Brain pericyte (primary cell): ENCODE data around the gene PARP1.

Experiments
- DNase-seq: peaks from one replicate; pipeline ENCODE4 v3.0.0-alpha.2; 2012; ENCODE audit warnings: low read depth, low spot score

PARP1 gene

GRCh38 chr1:226376300-226376699 lies 31.6 kb downstream of the PARP1 start:
- DNase-seq, result no peak

GRCh38 chr1:226373376-226373775 lies 34.5 kb downstream of the PARP1 start:
- no peak for DNase-seq

- no peak for DNase-seq
These were observed 35.0 kb downstream of the PARP1 start for GRCh38 chr1:226372885-226373284.

GRCh38 chr1:226371866-226372490 lies 35.9 kb downstream of the PARP1 start:
- no peak for DNase-seq

GRCh38 chr1:226371027-226371694 lies 36.7 kb downstream of the PARP1 start:
- no peak for DNase-seq

- no peak for DNase-seq
These were observed 37.6 kb downstream of the PARP1 start for GRCh38 chr1:226370144-226370923.

- no peak for DNase-seq
These were observed 38.8 kb downstream of the PARP1 start for GRCh38 chr1:226369110-226369509.

GRCh38 chr1:226366290-226366689 lies 41.6 kb downstream of the PARP1 start:
- no peak for DNase-seq

GRCh38 chr1:226365831-226366231 lies 42.1 kb downstream of the PARP1 start:
- DNase-seq, result peak; percentile 47

- DNase-seq, result no peak
These were observed 42.9 kb downstream of the PARP1 start for GRCh38 chr1:226364901-226365565.

GRCh38 chr1:226364514-226364899 lies 43.4 kb downstream of the PARP1 start:
- no peak for DNase-seq

- DNase-seq, result no peak
These were observed 43.9 kb downstream of the PARP1 start for GRCh38 chr1:226363801-226364513.

- no peak for DNase-seq
These were observed 44.9 kb downstream of the PARP1 start for GRCh38 chr1:226362891-226363447.

GRCh38 chr1:226362361-226362760 lies 45.5 kb downstream of the PARP1 start:
- DNase-seq, result no peak

GRCh38 chr1:226360106-226360746 lies 47.7 kb downstream of the PARP1 start:
- DNase-seq, result no peak

GRCh38 chr1:226357416-226357815 lies 50.5 kb downstream of the PARP1 start:
- no peak for DNase-seq

GRCh38 chr1:226355669-226356551 lies 52.0 kb downstream of the PARP1 start:
- no peak for DNase-seq

GRCh38 chr1:226355016-226355415 lies 52.9 kb downstream of the PARP1 start:
- DNase-seq, result no peak

- no peak for DNase-seq
These were observed 54.0 kb downstream of the PARP1 start for GRCh38 chr1:226353698-226354525.
